Vagina (tissue), 2 donors: ENCODE data around the gene CARD14.

Source experiments
- CTCF ChIP-seq, 3 experiments: fragments of 450-650 bp in 2 of 3; fragments of 200-600 bp in 1 of 3; sonication (generic) in 1 of 3; IDR thresholded peaks; one replicate each; pipeline ENCODE4 v1.5.1; 2017 to 2019; ENCODE audit warnings: antibody characterized with exemption in 3 of 3, mild to moderate bottlenecking in 2 of 3, moderate library complexity in 2 of 3
- POLR2A ChIP-seq, 2 donors: fragments of 450-650 bp; IDR thresholded peaks; one replicate each; pipeline ENCODE4 v1.6.1; 2017; ENCODE audit warnings: antibody characterized with exemption in 2 of 2, mild to moderate bottlenecking in 2 of 2, moderate library complexity in 2 of 2
- POLR2AphosphoS5 ChIP-seq, 2 donors: sonication (generic); formaldehyde crosslinking; IDR thresholded peaks; one replicate each; pipeline ENCODE4 v1.9.0; 2017; ENCODE audit warnings: antibody characterized with exemption in 2 of 2, mild to moderate bottlenecking in 2 of 2, low read depth in 1 of 2; ENCODE audit not compliant: insufficient read depth in 1 of 2

- TF ChIP-seq POLR2AphosphoS5 (IDR thresholded peaks at IDR 0.05; ENCODE audit: insufficient read depth in 1 of 2, low read depth in 1 of 2), result no peak
- TF ChIP-seq POLR2A (IDR thresholded peaks at IDR 0.05), result no peak
- no peak for TF ChIP-seq CTCF (IDR thresholded peaks at IDR 0.05)
These were observed 87.9 kb downstream of the CARD14 start for GRCh38 chr17:80257716-80258213.
